HT1080 (cell line): ENCODE measurements around the gene FANCC. TPM values are rescaled to one million over a fixed set of nuclear protein-coding genes. Genes with fewer than 3 reads are reported as not detected.
A peak's percentile ranks its signal among the peaks of the same experiment; 100 is the strongest.

Experiments used
- DNase-seq: peaks from one replicate; pipeline ENCODE4 v3.0.0-alpha.2; 2015; ENCODE audit warnings: low read depth
- total RNA-seq: library from RNA; depleted of rRNA; stranded (reverse); fragments of >200 nt; shearing (Covaris generic); gene quantifications from 2 replicates; pipeline ENCODE4 v1.2.3, GENCODE V29; 2014

Gene FANCC
- total RNA-seq, 1 experiment from 2014 or later, result 6.8 TPM

DNA sequence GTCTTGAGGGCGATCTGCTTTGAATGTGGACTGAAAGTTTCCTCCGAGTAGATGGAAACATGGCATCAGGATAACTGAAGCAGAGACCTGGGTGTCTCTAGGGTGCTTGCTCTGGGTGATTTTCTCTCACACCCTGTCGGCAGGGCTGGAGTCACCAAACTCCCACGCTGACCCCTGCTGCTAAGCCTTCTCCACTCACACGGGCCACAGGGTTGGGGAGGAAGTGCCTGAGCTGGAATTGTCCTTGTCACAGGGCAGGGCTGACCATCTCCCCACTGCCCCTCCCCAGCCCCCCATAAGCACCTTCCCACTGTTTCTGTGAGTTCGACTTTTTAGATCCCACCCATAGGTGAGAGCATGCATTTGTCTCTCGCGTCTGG, 212.9 kb downstream of the FANCC start:
- no peak for DNase-seq

DNA sequence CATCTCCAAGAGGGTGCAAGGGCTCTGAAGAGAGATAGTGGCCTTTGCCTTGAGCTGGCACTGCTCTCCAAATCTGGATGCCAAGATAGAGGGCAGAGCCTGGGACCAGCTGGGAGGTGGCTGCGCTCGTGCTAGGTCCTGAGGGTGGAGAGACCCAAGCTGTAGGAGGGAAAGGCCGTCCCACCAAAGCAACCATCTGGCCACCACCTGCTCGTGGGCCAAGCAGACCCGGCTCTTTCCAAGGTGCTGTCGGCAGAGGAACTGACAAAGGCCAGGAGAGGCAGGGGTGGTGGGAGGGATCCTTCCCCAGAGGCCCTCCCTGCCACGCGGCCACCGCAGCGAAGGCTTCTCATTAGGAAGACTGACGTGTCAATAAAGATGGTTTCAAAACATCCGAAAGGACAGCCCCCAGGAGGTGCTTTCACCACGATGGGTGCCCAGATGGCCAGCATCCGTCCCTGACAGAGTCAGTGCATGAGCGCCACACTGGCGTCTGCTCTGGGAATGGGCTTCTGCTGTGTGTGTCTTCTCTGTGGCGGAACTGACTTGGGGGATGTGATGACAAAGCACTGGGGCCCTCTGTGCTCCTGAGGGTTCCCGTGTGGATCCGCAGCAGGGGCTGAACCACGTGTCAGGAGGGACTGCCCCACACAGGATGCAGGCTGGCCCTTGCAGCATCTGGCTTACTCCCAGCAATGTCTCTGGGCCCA, 213.5 kb downstream of the FANCC start:
- DNase-seq, result no peak

DNA sequence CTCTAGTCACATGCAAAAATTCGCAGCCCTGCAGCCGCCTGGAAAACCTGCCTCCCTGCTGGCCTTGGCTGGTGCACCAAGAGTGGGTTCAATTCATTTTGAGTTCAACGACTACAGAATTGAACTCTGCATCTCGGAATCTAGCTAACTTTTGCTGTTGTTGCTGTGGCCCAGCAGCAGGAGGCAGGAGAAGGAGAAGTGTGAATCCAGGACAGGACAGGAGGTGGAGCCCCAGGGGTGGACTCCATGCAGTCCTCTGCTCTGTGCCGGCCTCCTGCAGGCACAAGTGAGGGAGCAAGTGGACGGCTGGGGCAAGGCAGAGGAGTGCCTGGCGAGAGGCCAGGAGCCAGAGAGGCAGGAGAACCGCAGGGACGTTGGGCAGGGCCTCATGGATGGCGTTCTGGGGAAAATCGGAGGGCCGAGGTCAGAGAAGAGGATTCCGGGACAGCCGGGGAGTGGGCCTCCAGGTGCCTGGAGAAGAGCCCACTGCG, 214.2 kb downstream of the FANCC start:
- DNase-seq, result no peak

DNA sequence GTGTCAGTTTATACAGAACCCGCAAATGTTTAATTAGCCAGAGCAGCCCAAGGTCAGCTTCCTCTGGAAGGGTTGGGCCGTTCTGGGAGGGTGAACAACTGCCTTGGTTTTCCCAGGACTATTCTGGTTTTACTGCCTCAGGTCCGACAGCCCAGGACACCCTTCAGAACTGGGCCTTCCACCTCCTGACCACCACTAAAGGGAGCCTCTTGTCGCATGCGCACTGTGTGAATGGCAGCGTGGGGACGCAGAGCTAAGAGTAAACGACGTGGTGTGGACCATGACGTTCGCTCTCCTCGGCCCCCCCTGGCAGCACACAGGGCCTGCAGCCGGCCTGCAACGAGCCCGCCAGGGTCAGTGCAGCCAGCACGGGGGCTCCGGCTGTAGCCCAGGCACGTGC, 214.9 kb downstream of the FANCC start:
- no peak for DNase-seq

DNA sequence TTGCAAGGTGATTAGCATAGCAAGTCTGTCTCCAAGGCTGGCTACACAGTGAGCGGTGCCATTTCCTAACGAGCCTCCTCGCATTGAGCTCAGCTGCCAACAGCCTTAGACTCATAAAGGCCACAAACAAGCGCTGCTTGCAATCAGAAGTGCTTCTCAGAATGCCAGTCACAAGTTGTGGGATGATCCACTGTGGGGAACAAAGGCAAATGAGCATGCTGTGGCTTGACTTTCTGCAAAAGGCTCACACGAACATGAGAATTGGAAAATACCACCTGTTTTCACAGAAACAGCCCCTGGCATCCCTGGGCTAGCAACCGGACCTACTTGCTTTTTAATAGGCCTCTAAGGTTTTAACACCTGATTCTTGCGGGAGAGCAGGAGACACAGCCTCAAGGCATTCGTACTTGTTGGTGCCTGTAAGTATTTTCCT, 215.5 kb downstream of the FANCC start:
- no peak for DNase-seq

DNA sequence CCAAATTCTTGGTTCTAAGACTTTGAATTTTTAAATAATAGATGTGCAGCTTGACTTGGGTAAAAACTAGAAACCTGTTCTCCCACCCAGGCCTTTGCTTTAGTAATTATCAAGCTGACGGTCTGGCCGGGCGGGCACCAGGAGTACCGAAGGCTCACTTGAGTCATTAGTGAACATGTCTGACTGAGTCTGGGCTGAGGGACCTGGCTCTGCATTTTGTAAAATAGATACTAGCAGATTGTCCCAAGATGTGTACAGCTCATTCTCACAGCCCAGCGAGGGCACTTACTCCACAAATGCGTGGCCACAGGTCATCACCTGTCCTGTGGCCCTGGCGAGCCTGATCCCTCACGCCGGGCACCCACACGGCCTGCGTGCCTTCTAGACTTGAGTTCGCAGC, 216.2 kb downstream of the FANCC start:
- DNase-seq, result no peak

DNA sequence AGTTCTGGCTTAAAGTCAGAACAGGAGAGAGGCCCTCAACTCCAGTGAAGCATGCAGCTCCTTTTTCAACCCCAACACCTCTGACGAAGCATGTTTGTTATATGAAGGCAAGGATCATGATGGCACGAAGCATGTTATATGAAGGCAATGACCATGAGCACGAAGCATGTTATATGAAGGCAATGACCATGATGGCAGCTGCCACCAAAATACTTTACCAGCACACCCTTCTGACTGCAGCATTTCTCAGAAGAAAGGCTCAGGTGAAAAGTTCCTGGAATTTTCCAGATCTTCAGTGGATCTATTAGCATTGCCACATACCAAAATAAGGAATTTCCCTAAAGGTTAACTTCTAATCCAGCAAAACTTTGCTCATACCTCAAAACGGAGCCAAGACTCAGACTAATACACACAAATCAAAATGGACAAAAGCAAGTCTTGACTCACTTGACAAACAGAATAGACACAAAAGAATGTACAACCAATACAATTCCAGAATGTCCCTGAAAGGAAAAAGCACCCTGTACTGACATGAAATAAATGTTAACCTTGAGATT, 217.4 kb downstream of the FANCC start:
- DNase-seq, result no peak

DNA sequence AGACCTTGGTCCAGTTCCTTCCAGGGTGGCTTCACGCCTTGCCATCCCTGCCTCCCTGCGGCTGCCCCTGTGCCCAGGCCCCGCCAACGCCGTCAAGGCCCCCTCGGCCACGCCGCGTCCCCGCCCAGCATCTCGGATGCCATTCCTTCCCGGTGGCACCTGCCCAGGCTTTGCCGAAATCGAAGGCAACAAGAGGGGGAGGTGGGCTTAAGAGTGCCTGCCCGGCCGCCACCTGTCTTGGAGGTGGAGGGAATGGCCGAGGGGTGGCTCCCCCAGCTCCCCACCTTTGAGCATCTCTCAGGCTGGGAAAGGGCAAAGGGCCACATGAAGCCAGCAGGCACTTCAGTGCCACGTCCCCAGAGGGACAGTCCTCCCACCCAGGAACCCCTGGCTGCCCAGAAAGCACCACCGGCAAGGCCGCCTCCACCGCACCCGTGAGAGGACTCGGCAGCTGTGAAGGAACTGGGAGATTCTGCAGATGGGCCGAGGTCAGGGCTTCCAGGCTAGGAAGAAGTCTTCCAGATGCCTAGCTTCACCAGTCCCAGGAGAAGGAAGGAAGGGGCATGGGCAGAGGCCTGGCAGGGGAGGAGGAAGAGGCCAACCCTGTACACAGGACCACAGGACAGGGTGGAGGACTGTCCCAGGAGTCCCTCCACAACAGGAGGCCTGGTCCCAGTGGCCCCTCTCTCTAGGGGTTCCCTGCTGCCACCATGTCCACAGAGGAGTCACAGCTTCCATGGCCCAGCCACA, 218.0 kb downstream of the FANCC start:
- DNase-seq, result no peak

DNA sequence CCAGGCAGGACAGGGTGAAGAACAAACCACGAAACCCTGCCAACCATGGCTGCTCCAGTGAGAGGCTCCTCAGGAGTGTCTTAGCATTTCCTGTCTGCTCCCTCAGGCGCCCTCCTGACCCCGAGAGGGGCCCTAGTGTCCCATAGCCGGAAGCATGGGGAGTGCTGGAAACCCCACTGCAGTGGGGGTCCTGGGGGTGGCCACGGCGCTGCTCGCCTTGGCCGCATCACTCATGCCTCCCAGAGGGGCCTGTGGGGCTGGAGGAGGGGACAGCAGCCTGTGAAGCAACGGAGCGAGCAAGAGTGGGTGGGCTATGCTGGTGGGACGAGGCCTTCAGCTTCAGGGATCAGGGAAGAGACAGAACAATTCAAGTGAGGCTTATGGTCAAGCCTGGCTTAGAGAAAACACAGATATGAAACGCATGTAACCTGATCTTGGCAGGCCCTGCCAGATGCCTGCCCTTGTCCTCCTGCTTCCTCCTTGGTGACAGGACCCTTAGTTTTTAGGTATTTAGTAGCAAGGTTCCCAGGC, 219.1 kb downstream of the FANCC start:
- no peak for DNase-seq

DNA sequence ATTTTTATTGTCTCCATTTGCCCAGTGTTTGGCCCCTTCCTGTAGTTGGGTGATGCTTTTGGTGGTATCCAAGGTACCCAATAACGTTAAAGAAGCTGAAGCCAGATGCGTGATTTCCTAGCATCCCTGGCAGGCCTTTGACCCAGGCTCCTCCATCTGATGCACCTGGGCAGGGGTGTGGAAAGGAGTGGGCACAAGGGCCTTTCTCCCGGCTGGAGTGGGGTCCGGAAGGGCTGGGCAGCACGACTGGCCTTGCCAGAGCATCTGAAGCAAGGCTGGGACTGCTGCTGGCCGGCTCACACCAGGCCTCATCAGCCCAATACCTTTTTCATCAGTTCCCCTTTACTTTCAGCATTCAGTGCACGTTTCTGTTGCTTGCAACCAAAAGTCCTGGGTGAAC, 220.2 kb downstream of the FANCC start:
- no peak for DNase-seq

DNA sequence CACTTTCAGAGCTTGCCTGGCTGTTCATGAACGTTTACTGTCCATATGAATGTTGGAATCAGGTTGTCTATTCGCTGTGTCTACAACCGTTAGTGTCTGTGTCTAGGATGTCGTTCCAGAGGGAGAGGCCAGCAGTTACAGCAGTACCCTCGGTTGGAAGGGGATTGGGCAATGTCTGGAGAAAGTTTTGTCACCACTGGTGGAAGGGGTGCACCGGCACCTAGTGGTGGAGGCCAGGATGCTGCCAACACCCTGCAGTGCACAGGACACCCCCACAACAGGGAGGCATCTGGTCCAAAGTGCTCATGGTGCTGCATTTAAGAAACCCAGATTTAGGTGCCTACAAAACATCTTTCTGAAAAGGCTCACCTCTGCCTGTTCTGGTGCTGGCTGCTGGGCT, 220.7 kb downstream of the FANCC start:
- DNase-seq, result no peak

DNA sequence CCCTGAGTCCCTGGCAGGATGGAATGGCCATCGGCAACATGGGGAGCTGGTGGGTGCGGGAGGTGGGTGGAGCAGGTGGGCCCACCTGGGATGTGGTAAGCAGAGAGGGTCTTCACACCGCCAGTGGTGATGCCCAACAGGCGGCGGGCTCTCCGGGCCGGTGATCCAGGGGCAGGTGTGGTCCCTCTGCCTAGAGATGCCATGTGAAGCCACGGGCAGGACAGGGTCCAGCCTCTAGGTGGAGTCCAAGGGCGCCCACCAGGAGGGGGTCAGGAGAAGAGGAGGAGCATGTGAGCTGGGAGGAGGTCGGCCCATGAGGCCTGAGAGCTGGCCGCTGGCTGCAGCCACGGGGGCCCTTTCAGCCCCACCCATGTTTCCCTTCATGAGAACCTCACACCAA, 221.1 kb downstream of the FANCC start:
- DNase-seq, result no peak

DNA sequence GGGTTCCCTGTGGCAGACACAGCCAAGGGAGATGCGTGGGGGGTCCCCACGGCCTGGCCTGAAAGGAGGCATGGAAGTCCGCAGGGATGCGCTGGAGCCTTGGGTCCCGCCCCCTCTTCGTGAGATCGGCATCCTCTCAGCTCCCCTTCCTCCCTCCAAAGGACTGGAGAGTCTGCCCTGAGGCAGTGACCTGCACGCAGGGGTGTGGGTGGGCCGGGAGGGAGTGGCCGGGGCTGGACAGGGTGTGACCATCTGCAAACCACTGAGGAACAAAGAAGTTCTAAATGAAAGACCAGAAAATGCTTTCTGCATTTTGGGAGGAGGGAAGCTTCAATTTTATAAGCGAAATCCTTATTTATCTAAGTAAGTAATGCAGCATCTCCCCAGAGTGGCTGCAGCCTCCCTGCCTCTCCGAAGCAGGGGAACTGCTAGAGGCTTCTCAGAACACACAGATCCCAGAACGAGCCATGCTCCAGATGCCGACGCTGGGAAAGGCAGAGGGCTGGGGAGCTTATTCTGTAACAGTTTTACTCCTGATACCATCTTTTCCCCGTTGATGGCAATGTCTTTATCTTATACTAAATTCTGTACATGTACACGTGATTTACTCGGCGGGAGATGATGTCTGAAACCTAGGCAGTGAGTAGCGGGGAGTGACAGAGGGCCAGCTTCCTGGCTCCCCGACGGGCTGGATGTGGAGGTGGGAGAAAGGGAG, 221.7 kb downstream of the FANCC start:
- no peak for DNase-seq

DNA sequence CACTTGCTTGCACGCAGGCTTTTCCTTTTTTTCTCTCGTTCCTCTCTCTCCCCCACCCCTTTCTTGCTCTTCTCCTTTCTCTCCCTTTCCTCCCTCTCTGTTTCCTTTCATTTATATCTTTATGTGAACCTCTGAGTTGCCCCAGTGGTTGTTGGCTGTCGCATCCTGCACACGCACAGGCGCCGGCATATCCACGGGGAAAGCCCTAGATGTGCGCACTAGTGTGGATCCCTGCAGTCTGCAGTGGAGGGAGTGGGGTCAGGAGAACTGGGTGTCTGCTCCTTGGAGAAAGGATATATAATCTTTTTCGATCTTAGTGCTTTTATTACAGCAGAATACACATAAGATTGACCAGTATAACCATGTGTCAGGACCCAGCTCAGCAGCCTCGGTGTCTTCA, 223.5 kb downstream of the FANCC start:
- DNase-seq, result no peak

DNA sequence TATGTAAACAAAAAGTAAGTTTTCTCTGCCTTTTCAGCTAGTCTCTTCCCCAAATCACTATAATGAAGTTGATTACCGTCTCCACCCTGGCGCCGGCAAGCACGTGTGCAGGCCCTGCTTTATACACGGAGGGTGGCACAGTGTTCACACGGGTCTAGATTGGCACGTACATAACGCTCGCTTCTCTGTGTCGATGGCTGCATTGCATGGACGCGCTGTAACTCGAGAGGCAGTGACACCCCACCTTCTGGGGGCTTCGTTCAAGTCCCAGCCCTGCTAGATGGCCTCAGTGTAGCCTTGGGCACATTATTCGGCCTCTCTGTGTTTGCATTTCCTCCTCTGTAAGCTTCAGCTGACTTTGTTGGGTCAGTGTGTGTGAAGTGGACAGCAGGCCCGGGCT, 223.9 kb downstream of the FANCC start:
- DNase-seq, result no peak

DNA sequence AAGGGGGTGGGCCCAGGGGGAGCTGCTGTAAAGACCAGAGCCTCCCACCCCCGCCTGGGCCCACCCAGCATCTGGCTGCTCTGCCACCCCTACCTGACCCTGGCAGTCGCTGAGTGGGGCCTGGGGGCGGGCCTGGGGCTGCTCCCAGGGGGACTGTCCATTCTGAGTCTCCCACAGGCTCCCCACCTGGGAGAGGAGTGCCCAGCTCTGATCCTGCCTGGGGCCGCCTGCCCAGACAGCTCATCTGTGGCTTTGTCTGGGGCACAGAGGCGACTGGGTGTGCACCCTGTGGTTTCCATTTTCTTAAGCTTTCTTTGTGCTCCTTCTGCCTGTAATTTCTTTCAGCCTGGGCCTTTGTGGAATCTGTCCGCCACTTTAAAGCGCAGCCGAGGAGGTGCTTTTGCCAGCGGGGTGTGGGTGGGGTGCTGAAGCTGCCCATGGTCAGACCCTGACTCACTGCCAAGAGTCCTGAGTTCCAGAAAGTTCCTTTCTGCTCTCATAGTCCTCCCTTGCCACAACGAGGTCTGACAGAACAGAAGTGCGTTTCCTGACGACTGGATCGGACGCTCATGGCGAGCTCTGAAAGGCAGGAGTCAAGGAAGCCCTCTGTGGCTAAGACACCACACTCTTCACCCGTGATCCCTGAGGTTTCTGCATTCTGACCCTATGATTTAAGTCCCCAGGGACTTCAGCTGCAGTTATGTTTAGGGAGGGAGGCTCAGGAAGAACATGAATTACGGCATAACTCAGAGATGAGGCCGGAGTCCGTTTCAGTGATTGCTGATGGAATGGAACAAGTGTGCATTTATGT, 225.0 kb downstream of the FANCC start:
- DNase-seq, result peak; percentile 95

DNA sequence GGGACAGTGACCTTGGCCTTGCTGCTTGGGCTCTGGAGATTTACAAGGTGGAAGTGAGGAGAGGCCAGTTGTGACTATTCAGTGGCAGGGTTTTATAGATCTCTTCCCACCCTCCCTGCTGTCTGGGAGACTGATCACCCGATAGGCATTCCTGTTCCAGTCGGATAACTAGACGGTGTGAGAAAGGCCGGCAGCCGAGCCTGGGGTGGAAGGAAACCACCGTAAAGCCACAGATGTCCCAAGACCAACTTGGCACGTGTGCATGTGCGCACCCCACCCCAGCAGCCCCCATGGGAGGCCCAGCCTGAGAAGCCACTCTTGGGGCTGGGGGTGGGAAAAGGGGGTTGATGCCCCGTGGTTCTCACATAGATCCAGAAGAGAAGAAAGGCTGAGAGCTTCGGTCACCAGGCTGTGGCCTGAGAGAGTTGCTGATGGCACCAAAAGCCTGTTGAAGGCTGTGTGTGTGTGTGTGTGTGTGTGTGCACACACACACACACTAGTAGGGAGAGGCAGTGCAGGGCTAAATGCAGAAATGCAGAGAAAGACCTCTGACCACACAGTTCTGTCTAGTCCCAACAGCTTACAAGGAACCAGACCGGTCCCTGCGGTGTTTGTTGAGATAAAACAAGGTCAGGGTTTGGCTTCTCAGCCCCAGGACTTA, 225.8 kb downstream of the FANCC start:
- DNase-seq, result peak; percentile 61

DNA sequence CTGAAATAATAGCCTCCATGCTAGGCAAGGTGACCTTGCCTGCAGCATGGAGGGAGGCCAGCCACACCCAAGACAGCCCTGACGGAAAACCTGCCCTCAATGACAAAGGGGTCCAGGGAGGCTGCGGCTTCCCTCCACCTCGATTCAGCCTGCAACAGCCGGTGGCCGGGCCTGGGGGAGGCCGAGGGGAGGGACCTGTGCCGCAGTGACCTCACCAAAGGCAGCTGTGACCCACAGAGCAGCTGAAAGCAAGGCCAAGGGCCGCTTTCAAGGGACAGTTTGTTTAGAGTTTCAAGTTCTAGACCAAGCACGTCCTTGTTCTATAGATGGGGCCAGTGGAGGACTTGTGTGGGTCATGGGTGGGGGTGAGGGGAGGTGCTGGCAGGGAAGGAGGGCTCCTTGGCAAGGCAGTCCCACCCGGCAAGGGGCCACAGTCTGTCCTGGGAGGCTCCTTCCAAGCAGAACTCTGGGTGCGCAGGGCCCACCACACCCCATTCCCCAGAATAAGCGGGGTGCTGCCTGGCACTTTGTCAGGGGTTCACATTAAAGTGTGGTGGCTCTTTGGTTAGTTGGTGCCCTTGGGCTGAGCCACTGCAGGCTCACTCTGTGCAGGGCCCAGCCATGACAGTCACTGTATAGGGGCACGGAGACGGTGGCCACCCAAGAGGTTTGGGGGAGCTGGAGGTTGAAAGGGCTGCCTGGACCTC, 226.5 kb downstream of the FANCC start:
- DNase-seq, result no peak

DNA sequence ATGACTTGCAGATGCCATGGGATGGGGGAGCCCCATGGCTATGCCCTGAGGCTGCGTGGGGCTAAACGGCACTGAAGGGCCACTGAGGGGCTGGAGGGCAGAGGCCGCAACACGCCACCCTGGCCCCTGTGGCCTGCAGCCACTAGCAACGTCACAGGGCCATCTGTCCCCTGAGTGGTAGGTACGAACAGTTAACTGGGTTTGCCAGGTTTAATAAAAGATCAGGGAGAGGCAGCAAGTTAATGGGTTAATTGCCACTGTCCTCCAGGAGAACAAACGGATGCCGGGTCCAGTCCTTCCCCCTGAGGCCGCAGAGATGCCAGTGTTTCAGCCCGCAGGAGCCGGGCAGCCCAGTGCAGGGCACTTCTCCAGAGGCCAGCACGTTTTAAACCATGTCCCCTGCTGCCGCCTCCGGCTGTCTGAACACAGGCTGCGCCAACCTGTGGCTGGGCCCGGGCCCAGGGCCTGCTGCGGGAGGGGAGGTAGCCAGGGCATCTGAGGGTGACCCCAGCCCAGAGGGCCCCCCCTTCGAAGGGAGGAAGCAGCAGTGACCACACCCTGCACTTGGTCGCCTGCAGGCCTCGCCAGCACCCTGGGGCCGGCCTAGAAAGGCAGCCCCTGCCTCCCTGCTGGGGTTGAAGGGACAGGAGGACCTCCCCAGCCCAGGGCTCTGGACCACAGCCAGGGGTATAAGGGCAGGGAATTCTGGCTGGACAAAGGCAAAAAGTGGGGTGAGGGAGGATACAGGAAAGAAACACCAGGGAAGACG, 227.3 kb downstream of the FANCC start:
- DNase-seq, result no peak
